Karpas-422 (cell line): ENCODE measurements around the gene CDA. TPM values are rescaled to one million over a fixed set of nuclear protein-coding genes. Genes with fewer than 3 reads are reported as not detected.
"Not testable (repeated sequence)": the region's sequence is repeated elsewhere in the genome, so short reads cannot be mapped to it uniquely, and the experiment has no call there.

Source experiments
- DNase-seq: peaks from one replicate; pipeline ENCODE4 v3.0.0-alpha.2; 2015
- H2AFZ ChIP-seq: fragments of 200-600 bp; sonication (generic); 2 replicates; pipeline ENCODE4 v1.6.1; 2014; ENCODE audit warnings: antibody characterized with exemption, low read length, mixed read lengths
- H3K27ac ChIP-seq: fragments of 200-600 bp; sonication (generic); 2 replicates; pipeline ENCODE4 v1.5.1; 2014; ENCODE audit warnings: mild to moderate bottlenecking, low read length, moderate library complexity
- H3K27me3 ChIP-seq: fragments of 200-600 bp; sonication (generic); 2 replicates; pipeline ENCODE4 v1.6.1; 2014; ENCODE audit warnings: low read length, mixed read lengths
- H3K36me3 ChIP-seq: fragments of 200-600 bp; sonication (generic); 2 replicates; pipeline ENCODE4 v1.6.1; 2014; ENCODE audit warnings: low read length, mixed read lengths; ENCODE audit not compliant: insufficient read depth
- H3K4me1 ChIP-seq: fragments of 200-600 bp; sonication (generic); 2 replicates; pipeline ENCODE4 v1.6.1; 2014; ENCODE audit warnings: mild to moderate bottlenecking, low read length, mixed read lengths
- H3K4me2 ChIP-seq: fragments of 200-600 bp; sonication (generic); 2 replicates; pipeline ENCODE4 v1.6.1; 2014; ENCODE audit warnings: low read length, low read depth, mild to moderate bottlenecking; ENCODE audit not compliant: poor library complexity, severe bottlenecking
- H3K4me3 ChIP-seq: fragments of 200-600 bp; sonication (generic); 2 replicates; pipeline ENCODE4 v1.5.1; 2014; ENCODE audit warnings: mild to moderate bottlenecking, antibody characterized with exemption, low read length, mixed read lengths
- H3K79me2 ChIP-seq: fragments of 200-600 bp; sonication (generic); 2 replicates; pipeline ENCODE4 v1.6.1; 2014; ENCODE audit warnings: mild to moderate bottlenecking, low read length, mixed read lengths
- H3K9ac ChIP-seq: fragments of 200-600 bp; sonication (generic); 2 replicates; pipeline ENCODE4 v1.6.0; 2014; ENCODE audit warnings: low read length
- H3K9me2 ChIP-seq: fragments of 200-600 bp; sonication (generic), shearing (Covaris generic); replicated peaks from 2 replicates; pipeline ENCODE4 v1.6.0; 2014; ENCODE audit warnings: mild to moderate bottlenecking, low read length, moderate library complexity; ENCODE audit not compliant: insufficient read depth
- H3K9me3 ChIP-seq: fragments of 300-700, 200-600 bp; sonication (generic); 2 replicates; pipeline ENCODE4 v1.6.1; 2014; ENCODE audit warnings: low read length, mixed read lengths
- H4K20me1 ChIP-seq: fragments of 200-600 bp; sonication (generic); 2 replicates; pipeline ENCODE4 v1.6.1; 2014; ENCODE audit warnings: mild to moderate bottlenecking, antibody characterized with exemption, low read length, low read depth; ENCODE audit not compliant: insufficient read depth
- total RNA-seq: library from RNA; depleted of rRNA; stranded (reverse); fragments of >200 nt; shearing (Covaris generic); gene quantifications from 2 replicates; pipeline ENCODE4 v1.2.3, GENCODE V29; 2014; ENCODE audit warnings: low replicate concordance

CDA gene
- total RNA-seq, 1 experiment from 2014 or later = not detected

GRCh38 chr1:20603504-20604464 lies 14.9 kb downstream of the CDA start:
- Histone ChIP-seq H4K20me1 (no peaks in the 10 kb centered on the region), H3K4me2 (no peak overlapping the region), H3K9me2 (no peaks in the 10 kb centered on the region), H3K27ac (no peak overlapping the region), H2AFZ (no peak overlapping the region), H3K9me3 (no peaks in the 10 kb centered on the region), H3K36me3 (no peaks in the 10 kb centered on the region), H3K27me3 (no peaks in the 10 kb centered on the region), H3K79me2 (no peaks in the 10 kb centered on the region), H3K9ac (no peak overlapping the region), H3K4me3 (no peak overlapping the region), H3K4me1 (no peaks in the 10 kb centered on the region)
- peak; percentile 45 for DNase-seq

GRCh38 chr1:20604678-20605077 lies 15.8 kb downstream of the CDA start:
- no peak overlapping the region for H3K27ac ChIP-seq
- no peak overlapping the region for H3K9ac ChIP-seq
- H3K4me2 ChIP-seq = no peak overlapping the region
- H3K9me3 ChIP-seq = no peaks in the 10 kb centered on the region
- no peaks in the 10 kb centered on the region for H3K4me1 ChIP-seq
- no peak for DNase-seq
- no peaks in the 10 kb centered on the region for H3K79me2 ChIP-seq
- no peaks in the 10 kb centered on the region for H3K9me2 ChIP-seq
- H2AFZ ChIP-seq = no peak overlapping the region
- no peaks in the 10 kb centered on the region for H3K27me3 ChIP-seq
- H4K20me1 ChIP-seq = no peaks in the 10 kb centered on the region
- no peaks in the 10 kb centered on the region for H3K36me3 ChIP-seq
- H3K4me3 ChIP-seq = no peak overlapping the region

GRCh38 chr1:20606801-20607570 lies 18.1 kb downstream of the CDA start:
- not testable (repeated sequence) for H3K79me2 ChIP-seq, DNase-seq, H3K4me1 ChIP-seq

GRCh38 chr1:20609541-20609940 lies 20.6 kb downstream of the CDA start:
- Histone ChIP-seq H3K4me1 (no peaks in the 10 kb centered on the region), H3K9ac (no peak overlapping the region), H3K9me3 (no peaks in the 10 kb centered on the region), H3K4me3 (no peak overlapping the region), H3K27ac (no peak overlapping the region), H3K79me2 (no peaks in the 10 kb centered on the region), H4K20me1 (no peaks in the 10 kb centered on the region), H3K27me3 (no peaks in the 10 kb centered on the region), H3K36me3 (no peaks in the 10 kb centered on the region), H2AFZ (no peak overlapping the region), H3K9me2 (no peaks in the 10 kb centered on the region), H3K4me2 (no peak overlapping the region)
- no peak for DNase-seq

More at GRCh38 chr1:20606801-20607570, 18.1 kb downstream of the CDA start:
- not testable (repeated sequence) for H3K36me3 ChIP-seq, H3K27ac ChIP-seq, H3K9ac ChIP-seq, H4K20me1 ChIP-seq, H3K27me3 ChIP-seq, H3K9me3 ChIP-seq, H3K4me2 ChIP-seq, H2AFZ ChIP-seq, H3K9me2 ChIP-seq, H3K4me3 ChIP-seq

GRCh38 chr1:20610970-20611369 lies 22.1 kb downstream of the CDA start:
- Histone ChIP-seq H3K9ac (no peak overlapping the region), H3K9me2 (no peaks in the 10 kb centered on the region), H3K4me3 (no peak overlapping the region), H3K4me1 (no peaks in the 10 kb centered on the region), H3K36me3 (no peaks in the 10 kb centered on the region), H4K20me1 (no peaks in the 10 kb centered on the region), H2AFZ (no peak overlapping the region), H3K27ac (no peak overlapping the region), H3K27me3 (no peaks in the 10 kb centered on the region), H3K79me2 (no peaks in the 10 kb centered on the region), H3K9me3 (no peaks in the 10 kb centered on the region), H3K4me2 (no peak overlapping the region)
- no peak for DNase-seq

GRCh38 chr1:20611652-20612051 lies 22.8 kb downstream of the CDA start:
- Histone ChIP-seq H3K27me3 (no peaks in the 10 kb centered on the region), H3K4me2 (no peak overlapping the region), H3K36me3 (no peaks in the 10 kb centered on the region), H3K79me2 (no peaks in the 10 kb centered on the region), H3K9me2 (no peaks in the 10 kb centered on the region), H3K4me3 (no peak overlapping the region), H4K20me1 (no peaks in the 10 kb centered on the region), H3K9ac (no peak overlapping the region), H3K9me3 (no peaks in the 10 kb centered on the region), H2AFZ (no peak overlapping the region), H3K4me1 (peaks cover 5% of the 10 kb centered on the region; the same call in 1 of the 2 replicates), H3K27ac (no peak overlapping the region)
- no peak for DNase-seq

- Histone ChIP-seq H3K27ac (no peak overlapping the region), H3K4me3 (no peak overlapping the region), H2AFZ (no peak overlapping the region), H3K9me3 (no peaks in the 10 kb centered on the region), H3K9me2 (no peaks in the 10 kb centered on the region), H4K20me1 (no peaks in the 10 kb centered on the region), H3K4me2 (no peak overlapping the region), H3K36me3 (no peaks in the 10 kb centered on the region), H3K4me1 (peaks cover 9% of the 10 kb centered on the region), H3K9ac (no peak overlapping the region), H3K79me2 (no peaks in the 10 kb centered on the region), H3K27me3 (no peaks in the 10 kb centered on the region)
- DNase-seq = no peak
Measured at GRCh38 chr1:20612221-20612746, 23.4 kb downstream of the CDA start.

- Histone ChIP-seq H3K79me2 (no peaks in the 10 kb centered on the region), H3K9me2 (no peaks in the 10 kb centered on the region), H3K36me3 (no peaks in the 10 kb centered on the region), H2AFZ (no peak overlapping the region), H3K9ac (no peak overlapping the region), H3K4me3 (no peak overlapping the region), H3K4me2 (no peak overlapping the region), H3K9me3 (no peaks in the 10 kb centered on the region), H3K27me3 (no peaks in the 10 kb centered on the region), H3K27ac (no peak overlapping the region), H3K4me1 (peaks cover 9% of the 10 kb centered on the region), H4K20me1 (no peaks in the 10 kb centered on the region)
- DNase-seq = no peak
Measured at GRCh38 chr1:20614131-20614579, 25.3 kb downstream of the CDA start.
